ENCODE data around the gene SERTAD4.

The SERTAD4 gene

GRCh38 chr1:210241121-210241520 lies 8.5 kb downstream of the SERTAD4 start:
- Mint-ChIP-seq H3K4me3 (no peak overlapping the region), H3K27me3 (peaks cover 57% of the 10 kb centered on the region), H3K36me3 (no peaks in the 10 kb centered on the region), H3K27ac (no peak overlapping the region), H3K4me1 (no peaks in the 10 kb centered on the region), H3K9me3 (no peaks in the 10 kb centered on the region)

- H3K9me3 Mint-ChIP-seq = no peaks in the 10 kb centered on the region
- no peaks in the 10 kb centered on the region for H3K36me3 Mint-ChIP-seq
- H3K27me3 Mint-ChIP-seq = peaks cover 53% of the 10 kb centered on the region
- no peaks in the 10 kb centered on the region for H3K4me1 Mint-ChIP-seq
- no peak overlapping the region for H3K4me3 Mint-ChIP-seq
- no peak overlapping the region for H3K27ac Mint-ChIP-seq
Measured at GRCh38 chr1:210244746-210245367, 12.3 kb downstream of the SERTAD4 start.

GRCh38 chr1:210246447-210246846 lies 13.9 kb downstream of the SERTAD4 start:
- Mint-ChIP-seq H3K4me3 (no peak overlapping the region), H3K9me3 (no peaks in the 10 kb centered on the region), H3K27me3 (peaks cover 50% of the 10 kb centered on the region), H3K4me1 (peaks cover 6% of the 10 kb centered on the region), H3K36me3 (no peaks in the 10 kb centered on the region), H3K27ac (no peak overlapping the region)

GRCh38 chr1:210248341-210248740 lies 15.7 kb downstream of the SERTAD4 start:
- Mint-ChIP-seq H3K27ac (no peak overlapping the region), H3K4me1 (peaks cover 13% of the 10 kb centered on the region), H3K9me3 (no peaks in the 10 kb centered on the region), H3K4me3 (no peak overlapping the region), H3K36me3 (no peaks in the 10 kb centered on the region), H3K27me3 (peaks cover 41% of the 10 kb centered on the region)

- Mint-ChIP-seq H3K9me3 (no peaks in the 10 kb centered on the region), H3K4me3 (peak overlapping the region; percentile 64), H3K27me3 (peaks cover 43% of the 10 kb centered on the region), H3K27ac (no peak overlapping the region), H3K4me1 (peaks cover 13% of the 10 kb centered on the region), H3K36me3 (no peaks in the 10 kb centered on the region)
Measured at GRCh38 chr1:210250665-210250997, 18.0 kb downstream of the SERTAD4 start.

GRCh38 chr1:210250998-210251679 lies 18.5 kb downstream of the SERTAD4 start:
- Mint-ChIP-seq H3K27me3 (peaks cover 44% of the 10 kb centered on the region), H3K4me3 (peak overlapping the region; percentile 64), H3K27ac (no peak overlapping the region), H3K4me1 (peaks cover 13% of the 10 kb centered on the region), H3K36me3 (no peaks in the 10 kb centered on the region), H3K9me3 (no peaks in the 10 kb centered on the region)

- Mint-ChIP-seq H3K27me3 (peaks cover 42% of the 10 kb centered on the region), H3K4me3 (peak overlapping the region; percentile 71), H3K27ac (no peak overlapping the region), H3K36me3 (no peaks in the 10 kb centered on the region), H3K4me1 (peaks cover 13% of the 10 kb centered on the region), H3K9me3 (no peaks in the 10 kb centered on the region)
Measured at GRCh38 chr1:210251680-210252490, 19.3 kb downstream of the SERTAD4 start.

- Mint-ChIP-seq H3K4me3 (no peak overlapping the region), H3K27ac (no peak overlapping the region), H3K4me1 (peaks cover 13% of the 10 kb centered on the region), H3K27me3 (peaks cover 37% of the 10 kb centered on the region), H3K9me3 (no peaks in the 10 kb centered on the region), H3K36me3 (no peaks in the 10 kb centered on the region)
Measured at GRCh38 chr1:210252621-210253051, 20.0 kb downstream of the SERTAD4 start.

DNA sequence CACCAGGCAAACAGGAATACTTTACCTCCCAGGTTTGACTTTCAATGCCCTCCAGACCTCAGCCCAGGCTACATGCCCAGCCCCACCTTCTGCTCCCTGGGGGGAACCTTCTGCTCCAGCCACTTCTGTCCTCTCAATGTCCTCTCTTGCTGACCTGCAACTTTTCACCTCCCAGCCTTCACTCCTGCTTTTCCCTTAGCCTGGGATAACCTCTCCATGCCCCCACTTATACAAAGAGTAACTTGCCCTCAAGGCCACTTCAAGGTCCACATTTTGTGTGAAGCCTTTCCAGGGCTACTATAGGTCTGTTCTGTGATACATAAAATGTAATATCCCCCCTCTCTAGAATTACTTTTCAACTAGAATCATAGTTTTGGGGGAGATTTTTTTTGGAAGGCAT lies 21.7 kb downstream of the SERTAD4 start:
- no peak overlapping the region for H3K4me3 Mint-ChIP-seq
- no peaks in the 10 kb centered on the region for H3K9me3 Mint-ChIP-seq
- peaks cover 13% of the 10 kb centered on the region for H3K4me1 Mint-ChIP-seq
- H3K27ac Mint-ChIP-seq = no peak overlapping the region
- peaks cover 35% of the 10 kb centered on the region for H3K27me3 Mint-ChIP-seq
- no peaks in the 10 kb centered on the region for H3K36me3 Mint-ChIP-seq

DNA sequence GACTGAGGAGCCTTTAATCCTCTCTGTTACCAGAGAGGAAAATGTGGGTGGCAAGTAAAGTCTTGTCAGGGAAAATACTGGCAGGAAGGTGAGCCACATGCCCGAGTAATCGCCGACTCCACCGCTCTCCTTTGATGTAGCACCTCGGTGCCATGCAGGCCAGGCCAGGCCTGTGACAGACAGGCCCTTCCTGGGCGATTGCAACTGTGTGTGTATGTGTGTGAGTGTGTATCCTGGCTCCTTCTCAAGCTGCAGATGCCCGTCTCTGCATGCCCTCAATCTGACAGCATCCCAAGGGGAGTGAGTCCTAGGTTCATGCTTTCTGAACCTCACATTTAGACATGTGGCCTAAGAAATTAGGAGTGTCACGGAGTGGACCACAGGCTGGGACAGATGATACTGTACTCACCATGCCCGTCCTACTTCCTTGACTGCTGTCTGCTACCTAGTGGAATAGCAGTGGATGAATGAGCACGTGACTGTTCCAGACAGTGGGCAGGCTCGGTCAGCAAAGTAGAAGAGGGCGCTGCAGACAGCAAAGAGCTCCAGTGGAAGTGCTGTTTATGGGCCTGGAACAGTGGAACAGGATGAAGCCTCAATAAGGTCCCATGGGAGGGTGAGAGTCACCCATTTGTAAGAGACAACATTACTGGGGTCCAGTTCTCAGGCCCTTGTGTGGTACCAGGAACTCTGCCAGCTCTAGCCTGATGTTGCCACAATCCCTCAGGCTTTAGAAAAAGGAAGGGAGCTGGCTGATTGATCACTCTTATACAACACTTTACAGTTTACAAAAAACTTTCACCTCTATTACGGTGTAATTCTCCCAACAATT lies 25.3 kb downstream of the SERTAD4 start:
- Mint-ChIP-seq H3K4me3 (no peak overlapping the region), H3K36me3 (no peaks in the 10 kb centered on the region), H3K9me3 (no peaks in the 10 kb centered on the region), H3K27me3 (peaks cover 21% of the 10 kb centered on the region), H3K27ac (no peak overlapping the region), H3K4me1 (no peaks in the 10 kb centered on the region)

GRCh38 chr1:210259561-210259960 lies 27.0 kb downstream of the SERTAD4 start:
- peaks cover 11% of the 10 kb centered on the region for H3K27me3 Mint-ChIP-seq
- H3K36me3 Mint-ChIP-seq = no peaks in the 10 kb centered on the region
- H3K4me3 Mint-ChIP-seq = no peak overlapping the region
- H3K27ac Mint-ChIP-seq = no peak overlapping the region
- H3K4me1 Mint-ChIP-seq = no peaks in the 10 kb centered on the region
- H3K9me3 Mint-ChIP-seq = no peaks in the 10 kb centered on the region

GRCh38 chr1:210260096-210260495 lies 27.5 kb downstream of the SERTAD4 start:
- Mint-ChIP-seq H3K4me3 (no peak overlapping the region), H3K27ac (no peak overlapping the region), H3K36me3 (no peaks in the 10 kb centered on the region), H3K4me1 (no peaks in the 10 kb centered on the region), H3K9me3 (no peaks in the 10 kb centered on the region), H3K27me3 (peaks cover 7% of the 10 kb centered on the region)

DNA sequence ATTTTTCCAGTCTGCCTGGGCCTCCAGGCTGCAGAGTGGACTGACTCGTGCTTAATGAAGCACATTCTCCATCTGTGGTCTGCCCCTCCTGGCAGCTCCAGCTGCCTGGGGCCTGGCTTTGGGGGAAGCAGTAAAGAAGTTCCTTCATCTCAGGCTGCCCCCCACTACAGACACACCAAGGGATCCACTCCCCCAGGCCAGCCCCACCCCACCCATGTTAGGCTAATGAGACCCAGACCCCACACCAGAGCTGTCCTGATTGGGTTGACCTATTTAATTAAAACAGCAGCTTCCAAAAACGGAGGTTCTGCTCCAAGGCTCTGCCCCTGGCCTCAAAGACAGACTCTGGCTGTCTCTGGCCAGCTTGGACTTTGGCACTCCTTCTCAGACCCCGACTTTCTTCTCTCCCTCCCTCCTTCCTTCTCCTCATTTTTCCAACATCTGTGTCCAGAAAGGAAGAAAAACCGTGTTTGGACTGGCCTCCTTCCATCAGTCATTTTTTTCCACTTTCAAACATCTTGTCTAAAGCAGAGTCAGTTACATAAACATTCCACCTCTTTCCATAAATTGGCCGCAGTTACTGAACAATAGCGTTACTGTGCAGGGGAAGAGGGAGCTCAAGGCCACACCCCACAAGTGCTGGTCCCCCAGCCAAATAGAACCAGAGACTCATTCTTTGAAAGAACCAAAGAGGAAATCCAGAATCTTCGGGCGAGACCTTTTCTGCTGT lies 29.7 kb downstream of the SERTAD4 start:
- Mint-ChIP-seq H3K4me1 (no peaks in the 10 kb centered on the region), H3K9me3 (no peaks in the 10 kb centered on the region), H3K27ac (no peak overlapping the region), H3K27me3 (no peaks in the 10 kb centered on the region), H3K4me3 (no peak overlapping the region), H3K36me3 (no peaks in the 10 kb centered on the region)

DNA sequence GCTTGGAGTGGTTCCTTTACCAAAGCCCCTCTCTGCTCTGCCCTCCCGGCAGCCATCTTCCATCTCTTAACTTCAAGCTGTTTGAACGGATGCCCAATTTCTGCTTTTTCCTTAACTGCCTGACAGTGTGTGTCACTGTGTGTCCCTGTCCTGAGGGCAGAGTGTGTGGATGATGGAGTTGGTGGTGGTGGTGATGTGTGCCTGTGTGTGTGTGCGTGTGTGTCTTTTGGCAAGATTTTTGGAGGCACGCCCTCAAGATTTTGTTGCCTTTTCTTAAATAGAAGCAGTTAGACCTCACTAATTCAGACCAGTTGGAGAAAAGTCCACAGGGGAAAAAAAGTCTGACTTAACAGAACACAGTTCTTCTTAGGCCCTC lies 30.3 kb downstream of the SERTAD4 start:
- H3K4me1 Mint-ChIP-seq = no peaks in the 10 kb centered on the region
- H3K4me3 Mint-ChIP-seq = no peak overlapping the region
- no peaks in the 10 kb centered on the region for H3K36me3 Mint-ChIP-seq
- no peak overlapping the region for H3K27ac Mint-ChIP-seq
- H3K9me3 Mint-ChIP-seq = no peaks in the 10 kb centered on the region
- H3K27me3 Mint-ChIP-seq = no peaks in the 10 kb centered on the region

GRCh38 chr1:210263963-210264362 lies 31.4 kb downstream of the SERTAD4 start:
- no peaks in the 10 kb centered on the region for H3K36me3 Mint-ChIP-seq
- no peak overlapping the region for H3K27ac Mint-ChIP-seq
- H3K4me3 Mint-ChIP-seq = no peak overlapping the region
- no peaks in the 10 kb centered on the region for H3K27me3 Mint-ChIP-seq
- H3K9me3 Mint-ChIP-seq = no peaks in the 10 kb centered on the region
- H3K4me1 Mint-ChIP-seq = no peaks in the 10 kb centered on the region

Measured in activated naive CD4-positive, alpha-beta T cell treated with anti-CD3 and anti-CD28 coated beads, Interleukin-2, amount 50 U/mL, for 24 hours (primary cell).